Epithelial cell of esophagus (primary cell): Measurements from ENCODE around the gene PHF21B.

ENCODE experiments used
- DNase-seq: peaks from one replicate; pipeline ENCODE4 v3.0.0; 2010; ENCODE audit warnings: low read depth
- H3K4me3 ChIP-seq: 2 replicates; pipeline ENCODE4 v1.5.1; 2011; ENCODE audit warnings: mild to moderate bottlenecking, low read length, control low read depth
- CTCF ChIP-seq: IDR thresholded peaks from 2 replicates; pipeline ENCODE4 v1.5.1; 2011; ENCODE audit warnings: low read depth, mild to moderate bottlenecking, low read length, control low read depth, inconsistent platforms; ENCODE audit not compliant: insufficient read depth; ENCODE audit errors: missing control alignments

PHF21B gene

GRCh38 chr22:44845796-44846720 is 163.7 kb downstream of the PHF21B start:
- TF ChIP-seq CTCF: no peak
- no peak overlapping the region for H3K4me3 ChIP-seq
- no peak for DNase-seq

GRCh38 chr22:44845191-44845590 is 164.6 kb downstream of the PHF21B start:
- TF ChIP-seq CTCF: no peak
- DNase-seq: no peak
- no peak overlapping the region for H3K4me3 ChIP-seq

GRCh38 chr22:44842417-44842816 is 167.4 kb downstream of the PHF21B start:
- no peak for TF ChIP-seq CTCF
- H3K4me3 ChIP-seq: no peak overlapping the region
- DNase-seq: no peak

- TF ChIP-seq CTCF: no peak
- no peak for DNase-seq
- H3K4me3 ChIP-seq: no peak overlapping the region
These were observed 169.0 kb downstream of the PHF21B start for GRCh38 chr22:44840611-44841322.

- TF ChIP-seq CTCF: no peak
These were observed 170.1 kb downstream of the PHF21B start for GRCh38 chr22:44839721-44840120.

GRCh38 chr22:44839061-44839460 is 170.7 kb downstream of the PHF21B start:
- no peak for TF ChIP-seq CTCF
- DNase-seq: no peak
- no peak overlapping the region for H3K4me3 ChIP-seq

More at GRCh38 chr22:44839721-44840120, 170.1 kb downstream of the PHF21B start:
- no peak for DNase-seq
- no peak overlapping the region for H3K4me3 ChIP-seq
